Colonic mucosa (tissue), 4 donors: ENCODE measurements around the gene TRMT44. TPM values are rescaled to one million over a fixed set of nuclear protein-coding genes. Genes with fewer than 3 reads are reported as not detected.
A peak's percentile ranks its signal among the peaks of the same experiment; 100 is the strongest.

ENCODE experiments used
- DNase-seq: peaks from one replicate; pipeline ENCODE4 v3.0.0-alpha.2; 2020
- H3K27ac ChIP-seq: fragments of 200-600 bp; one replicate; pipeline ENCODE4 v1.8.0; 2021
- H3K27me3 ChIP-seq: fragments of 200-600 bp; one replicate; pipeline ENCODE4 v1.8.0; 2021
- H3K36me3 ChIP-seq: fragments of 200-600 bp; one replicate; pipeline ENCODE4 v1.8.0; 2021
- H3K4me1 ChIP-seq: fragments of 200-600 bp; one replicate; pipeline ENCODE4 v1.8.0; 2021; ENCODE audit warnings: mild to moderate bottlenecking
- H3K4me3 ChIP-seq: fragments of 200-600 bp; one replicate; pipeline ENCODE4 v1.8.0; 2021
- H3K9ac ChIP-seq, 2 donors: one replicate each; pipeline ENCODE4 v1.7.0; 2013; ENCODE audit warnings: control low read depth in 2 of 2, low read depth in 2 of 2, low read length in 2 of 2
- H3K9me3 ChIP-seq: fragments of 200-600 bp; one replicate; pipeline ENCODE4 v1.8.0; 2021
- intact Hi-C: fragments of 100-400 bp; cut with DNase I; formaldehyde crosslinking; loops from one replicate; pipeline ENCODE4 v1.14.1; 2022
- total RNA-seq, 2 donors: library from RNA; stranded (reverse); fragmentation: NEBNext Ultra II Directional in 1 of 2; extraction: Animal tissue kit (Norgen Biotek cat#: 25700) in 1 of 2; gene quantifications; one replicate each; pipeline ENCODE4 v1.2.1, GENCODE V29; 2021
- TF ChIP-seq, protein P1 (sequence below): fragments of 200-600 bp; IDR thresholded peaks from one replicate; pipeline ENCODE4 v1.8.0; 2022; ENCODE audit warnings: antibody characterized with exemption, mild to moderate bottlenecking
- donor health status: healthy.
- donor health status: DM: no; HTN: no; CAD: no.
- donor health status: DM: no; HTN: no; CAD: no.

The TRMT44 gene
- total RNA-seq, 2 donors from 2014 or later = 10.3 to 15.6 TPM

DNA sequence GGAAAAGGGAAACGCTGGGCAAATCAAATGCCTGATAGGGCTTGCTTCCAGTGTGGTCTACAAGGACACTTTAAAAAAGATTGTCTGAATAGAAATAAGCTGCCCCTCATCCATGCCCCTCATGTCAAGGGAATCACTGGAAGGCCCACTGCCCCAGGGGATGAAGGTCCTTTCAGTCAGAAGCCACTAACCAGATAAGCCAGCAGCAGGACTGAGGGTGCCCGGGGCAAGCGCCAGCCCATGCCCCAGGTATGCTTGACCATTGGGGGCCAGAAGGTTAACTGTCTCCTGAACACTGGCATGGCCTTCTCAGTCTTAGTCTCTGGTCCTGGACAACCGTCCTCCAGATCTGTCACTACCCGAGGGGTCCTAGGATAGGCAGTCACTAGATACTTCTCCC, 17.8 kb upstream of the TRMT44 start:
- TF ChIP-seq, protein P1, sequence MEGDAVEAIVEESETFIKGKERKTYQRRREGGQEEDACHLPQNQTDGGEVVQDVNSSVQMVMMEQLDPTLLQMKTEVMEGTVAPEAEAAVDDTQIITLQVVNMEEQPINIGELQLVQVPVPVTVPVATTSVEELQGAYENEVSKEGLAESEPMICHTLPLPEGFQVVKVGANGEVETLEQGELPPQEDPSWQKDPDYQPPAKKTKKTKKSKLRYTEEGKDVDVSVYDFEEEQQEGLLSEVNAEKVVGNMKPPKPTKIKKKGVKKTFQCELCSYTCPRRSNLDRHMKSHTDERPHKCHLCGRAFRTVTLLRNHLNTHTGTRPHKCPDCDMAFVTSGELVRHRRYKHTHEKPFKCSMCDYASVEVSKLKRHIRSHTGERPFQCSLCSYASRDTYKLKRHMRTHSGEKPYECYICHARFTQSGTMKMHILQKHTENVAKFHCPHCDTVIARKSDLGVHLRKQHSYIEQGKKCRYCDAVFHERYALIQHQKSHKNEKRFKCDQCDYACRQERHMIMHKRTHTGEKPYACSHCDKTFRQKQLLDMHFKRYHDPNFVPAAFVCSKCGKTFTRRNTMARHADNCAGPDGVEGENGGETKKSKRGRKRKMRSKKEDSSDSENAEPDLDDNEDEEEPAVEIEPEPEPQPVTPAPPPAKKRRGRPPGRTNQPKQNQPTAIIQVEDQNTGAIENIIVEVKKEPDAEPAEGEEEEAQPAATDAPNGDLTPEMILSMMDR = no peak
- Histone ChIP-seq H3K9ac (no peak overlapping the region), H3K4me3 (no peak overlapping the region), H3K4me1 (no peaks in the 10 kb centered on the region), H3K27me3 (no peaks in the 10 kb centered on the region), H3K27ac (no peak overlapping the region), H3K36me3 (no peaks in the 10 kb centered on the region), H3K9me3 (no peaks in the 10 kb centered on the region)
- intact Hi-C loops = no loop called here
- no peak for DNase-seq

DNA sequence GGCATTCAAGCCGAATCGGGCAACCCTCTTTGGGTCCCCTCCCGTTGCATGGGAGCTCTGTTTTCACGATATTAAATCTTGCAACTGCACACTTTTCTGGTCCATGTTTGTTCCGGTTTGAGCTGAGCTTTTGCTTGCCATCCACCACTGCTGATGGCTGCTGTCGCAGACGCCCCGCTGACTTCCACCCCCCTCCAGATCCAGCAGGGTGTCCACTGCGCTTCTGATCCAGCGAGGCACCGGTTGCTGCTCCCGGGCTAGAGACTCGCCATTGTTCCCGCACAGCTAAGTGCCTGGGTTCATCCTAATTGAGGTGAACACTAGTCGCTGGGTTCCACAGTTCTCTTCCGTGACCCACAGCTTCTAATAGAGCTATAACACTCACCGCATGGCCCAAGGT, 13.3 kb upstream of the TRMT44 start:
- no peaks in the 10 kb centered on the region for H3K27me3 ChIP-seq
- intact Hi-C loops = no loop called here
- H3K4me1 ChIP-seq = peaks cover 4% of the 10 kb centered on the region
- DNase-seq = no peak
- no peak overlapping the region for H3K27ac ChIP-seq
- no peaks in the 10 kb centered on the region for H3K36me3 ChIP-seq
- H3K9me3 ChIP-seq = no peaks in the 10 kb centered on the region
- peak overlapping the region; percentile 87 for H3K4me3 ChIP-seq
- peak overlapping the region; percentile 54 to 86 for H3K9ac ChIP-seq
- TF ChIP-seq, protein P1 = no peak

DNA sequence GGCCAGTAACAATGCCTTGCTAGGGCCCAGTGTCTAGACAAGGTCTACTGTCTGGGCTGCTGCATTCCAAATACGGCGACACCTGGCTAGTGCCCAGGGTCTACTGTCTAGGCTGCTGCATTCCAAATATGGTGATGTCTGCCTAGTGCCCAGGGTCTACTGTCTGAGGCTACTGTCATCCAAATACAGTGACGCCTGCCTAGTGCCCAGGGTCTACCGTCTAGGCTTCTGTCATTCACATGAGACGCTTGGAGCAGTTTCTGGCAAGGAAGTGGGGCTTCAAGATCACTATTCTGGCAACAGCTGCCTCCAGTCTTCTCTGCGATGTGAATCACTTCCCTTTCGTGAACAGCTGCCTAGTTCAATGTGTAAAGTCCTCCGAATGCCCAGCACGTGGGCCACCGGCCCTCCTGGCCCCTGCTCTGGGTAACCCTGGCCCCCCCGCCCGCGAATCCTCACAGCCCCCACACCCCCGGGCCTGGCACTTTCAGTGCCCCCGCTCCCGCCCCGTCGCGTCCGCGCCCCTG, 12.8 kb upstream of the TRMT44 start:
- TF ChIP-seq, protein P1 = no peak
- Histone ChIP-seq H3K4me1 (peaks cover 4% of the 10 kb centered on the region), H3K9ac (peak overlapping the region; percentile 71 to 86), H3K27ac (peak overlapping the region; percentile 64), H3K9me3 (no peaks in the 10 kb centered on the region), H3K4me3 (peak overlapping the region; percentile 87), H3K27me3 (no peaks in the 10 kb centered on the region), H3K36me3 (no peaks in the 10 kb centered on the region)
- intact Hi-C loops = no loop called here
- DNase-seq = peak; percentile 34

DNA sequence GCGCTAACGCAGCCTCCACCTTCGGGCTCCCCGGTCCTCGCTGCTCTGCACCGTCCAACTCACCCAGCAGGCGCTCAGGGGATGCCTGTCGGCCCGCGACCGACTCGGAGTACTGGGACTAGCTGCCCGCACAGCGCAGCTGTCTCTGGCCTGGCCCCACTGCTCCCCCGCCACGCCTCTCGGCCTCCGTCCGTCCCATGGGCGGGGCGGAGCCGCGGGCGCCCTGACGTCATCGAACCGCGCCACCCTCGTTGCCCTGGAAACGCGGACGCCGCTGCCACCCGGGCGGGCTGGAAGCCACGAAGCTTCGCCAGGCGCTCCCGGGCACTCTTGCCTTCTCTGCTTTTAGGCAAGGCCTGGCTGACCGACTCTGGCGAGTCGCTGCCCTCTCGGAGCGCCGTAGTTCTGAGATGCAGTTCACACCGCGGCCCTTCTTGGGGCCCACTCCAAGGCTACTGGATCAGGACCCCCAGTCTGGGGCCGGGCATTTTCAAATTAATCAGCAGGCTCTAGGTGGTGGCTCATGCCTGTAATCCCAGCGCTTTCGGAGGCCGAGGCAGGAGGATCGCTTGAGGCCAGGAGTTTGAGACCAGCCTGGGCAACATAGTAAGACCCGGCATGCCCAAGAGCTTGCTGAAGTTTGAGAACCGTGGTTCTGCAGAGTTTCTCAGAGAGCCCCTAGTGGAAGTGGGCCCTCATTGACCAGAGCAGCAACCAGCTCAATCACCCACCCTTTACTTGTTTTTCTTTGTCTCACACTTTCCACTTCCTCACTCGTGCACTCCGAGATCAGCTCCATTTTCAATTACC, 12.1 kb upstream of the TRMT44 start:
- peak overlapping the region; percentile 71 to 86 for H3K9ac ChIP-seq
- intact Hi-C loops = no loop called here
- H3K4me3 ChIP-seq = peak overlapping the region; percentile 87
- peaks cover 4% of the 10 kb centered on the region for H3K4me1 ChIP-seq
- TF ChIP-seq, protein P1 = no peak
- peak; percentile 90 for DNase-seq
- no peaks in the 10 kb centered on the region for H3K27me3 ChIP-seq
- H3K9me3 ChIP-seq = no peaks in the 10 kb centered on the region
- no peaks in the 10 kb centered on the region for H3K36me3 ChIP-seq
- peak overlapping the region; percentile 64 for H3K27ac ChIP-seq

DNA sequence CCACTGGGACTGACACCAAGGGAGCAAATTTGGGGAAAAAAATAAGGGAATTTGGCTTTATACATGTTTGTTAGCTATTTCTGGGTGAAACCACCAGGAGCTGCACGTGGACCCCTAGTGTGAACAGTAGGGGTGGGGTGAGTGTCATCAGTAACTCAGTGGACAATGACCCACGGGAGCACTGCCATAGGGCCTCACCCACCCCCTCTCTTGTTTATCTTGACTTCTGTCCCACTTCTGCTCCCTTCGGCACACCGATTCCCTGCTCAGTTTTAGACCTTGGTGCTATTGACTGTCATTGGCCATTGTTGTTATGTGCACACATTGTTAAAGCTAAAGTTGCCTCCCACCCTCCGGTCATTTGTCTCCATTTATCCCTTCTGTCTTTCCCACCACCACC, 9.0 kb upstream of the TRMT44 start:
- TF ChIP-seq, protein P1 = no peak
- H3K9ac ChIP-seq = no peak overlapping the region
- no peaks in the 10 kb centered on the region for H3K27me3 ChIP-seq
- H3K4me3 ChIP-seq = no peak overlapping the region
- no peak overlapping the region for H3K27ac ChIP-seq
- no peaks in the 10 kb centered on the region for H3K9me3 ChIP-seq
- intact Hi-C loops = no loop called here
- H3K36me3 ChIP-seq = no peaks in the 10 kb centered on the region
- DNase-seq = no peak
- peaks cover 4% of the 10 kb centered on the region for H3K4me1 ChIP-seq
